GM12878 (cell line): ENCODE measurements around the gene RXFP4.
"Not testable (repeated sequence)": the region's sequence is repeated elsewhere in the genome, so short reads cannot be mapped to it uniquely, and the experiment has no call there.

Experiments used
- BRCA1 ChIP-seq: IDR thresholded peaks from 2 replicates; pipeline ENCODE4 v1.6.1; 2011; ENCODE audit warnings: low read depth, low read length, improper control_type of control experiment
- CHD4 ChIP-seq: fragments of 200-600 bp; sonication (generic); IDR thresholded peaks from 2 replicates; pipeline ENCODE4 v1.6.1; 2016; ENCODE audit warnings: mild to moderate bottlenecking
- EZH2 ChIP-seq: IDR thresholded peaks from 2 replicates; pipeline ENCODE4 v1.6.1; 2012; ENCODE audit warnings: low read depth, mild to moderate bottlenecking, control low read depth, inconsistent platforms, low read length, borderline replicate concordance; ENCODE audit not compliant: control insufficient read depth
- GABPA ChIP-seq: IDR thresholded peaks from 2 replicates; pipeline ENCODE4 v1.6.1; 2014; ENCODE audit warnings: antibody characterized with exemption, low read depth, mild to moderate bottlenecking, inconsistent platforms
- HDAC2 ChIP-seq: fragments of 200-600 bp; sonication (generic); IDR thresholded peaks from 2 replicates; pipeline ENCODE4 v1.6.1; 2017
- NR2F1 ChIP-seq: fragments of 450-650 bp; conservative IDR thresholded peaks from 2 replicates; pipeline ENCODE4 v1.6.1; 2017; ENCODE audit warnings: mild to moderate bottlenecking
- POLR2A ChIP-seq: IDR thresholded peaks from 2 replicates; pipeline ENCODE4 v1.6.1; 2011; ENCODE audit warnings: low read depth, mild to moderate bottlenecking, low read length
- POLR2AphosphoS5 ChIP-seq: IDR thresholded peaks from 2 replicates; pipeline ENCODE4 v1.6.1; 2011; ENCODE audit warnings: mild to moderate bottlenecking, low read length, inconsistent platforms
- RBBP5 ChIP-seq: fragments of 200-600 bp; sonication (generic); conservative IDR thresholded peaks from 2 replicates; pipeline ENCODE4 v1.6.1; 2016
- SPI1 ChIP-seq: IDR thresholded peaks from 2 replicates; pipeline ENCODE4 v1.6.1; 2011; ENCODE audit warnings: low read depth, mild to moderate bottlenecking, low read length, moderate library complexity, borderline replicate concordance; ENCODE audit not compliant: insufficient read depth
- SRF ChIP-seq, 2 experiments: IDR thresholded peaks; 2 replicates each; pipeline ENCODE4 v1.6.1; 2011; ENCODE audit warnings: low read depth in 2 of 2, low read length in 2 of 2, mild to moderate bottlenecking in 1 of 2, moderate library complexity in 1 of 2
- ZSCAN29 ChIP-seq: fragments of 450-650 bp; IDR thresholded peaks from 2 replicates; pipeline ENCODE4 v1.6.1; 2017; ENCODE audit warnings: mild to moderate bottlenecking, moderate library complexity
- TF ChIP-seq, protein P1 (sequence below), 3 experiments: IDR thresholded peaks in 2 of 3; conservative IDR thresholded peaks in 1 of 3; 2 replicates each; pipeline ENCODE4 v1.5.1; 2011; ENCODE audit warnings: low read depth in 3 of 3, low read length in 3 of 3, mild to moderate bottlenecking in 3 of 3, control low read depth in 2 of 3, moderate library complexity in 2 of 3, inconsistent platforms in 1 of 3, mixed read lengths in 1 of 3; ENCODE audit not compliant: control insufficient read depth in 2 of 3, insufficient read depth in 1 of 3; ENCODE audit errors: extremely low read depth in 1 of 3
- TF ChIP-seq, protein P2 (sequence below): fragments of 450-650 bp; formaldehyde crosslinking; IDR thresholded peaks from 2 replicates; pipeline ENCODE4 v1.5.0; 2022; ENCODE audit warnings: mild to moderate bottlenecking, missing genetic modification characterization

- TF ChIP-seq, protein P1, sequence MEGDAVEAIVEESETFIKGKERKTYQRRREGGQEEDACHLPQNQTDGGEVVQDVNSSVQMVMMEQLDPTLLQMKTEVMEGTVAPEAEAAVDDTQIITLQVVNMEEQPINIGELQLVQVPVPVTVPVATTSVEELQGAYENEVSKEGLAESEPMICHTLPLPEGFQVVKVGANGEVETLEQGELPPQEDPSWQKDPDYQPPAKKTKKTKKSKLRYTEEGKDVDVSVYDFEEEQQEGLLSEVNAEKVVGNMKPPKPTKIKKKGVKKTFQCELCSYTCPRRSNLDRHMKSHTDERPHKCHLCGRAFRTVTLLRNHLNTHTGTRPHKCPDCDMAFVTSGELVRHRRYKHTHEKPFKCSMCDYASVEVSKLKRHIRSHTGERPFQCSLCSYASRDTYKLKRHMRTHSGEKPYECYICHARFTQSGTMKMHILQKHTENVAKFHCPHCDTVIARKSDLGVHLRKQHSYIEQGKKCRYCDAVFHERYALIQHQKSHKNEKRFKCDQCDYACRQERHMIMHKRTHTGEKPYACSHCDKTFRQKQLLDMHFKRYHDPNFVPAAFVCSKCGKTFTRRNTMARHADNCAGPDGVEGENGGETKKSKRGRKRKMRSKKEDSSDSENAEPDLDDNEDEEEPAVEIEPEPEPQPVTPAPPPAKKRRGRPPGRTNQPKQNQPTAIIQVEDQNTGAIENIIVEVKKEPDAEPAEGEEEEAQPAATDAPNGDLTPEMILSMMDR (IDR thresholded peaks at IDR 0.05 in 2 of 3, conservative IDR thresholded peaks at IDR 0.05 in 1 of 3; ENCODE audit: control insufficient read depth in 2 of 3, extremely low read depth in 1 of 3, insufficient read depth in 1 of 3, low read depth in 3 of 3, low read length in 3 of 3) = not testable (repeated sequence)
- TF ChIP-seq HDAC2; SRF (IDR thresholded peaks at IDR 0.05; ENCODE audit: low read depth in 2 of 2, low read length in 2 of 2); CHD4; POLR2AphosphoS5; GABPA; SPI1; BRCA1; RBBP5; ZSCAN29; NR2F1; EZH2; POLR2A: not testable (repeated sequence)
- TF ChIP-seq, protein P2, sequence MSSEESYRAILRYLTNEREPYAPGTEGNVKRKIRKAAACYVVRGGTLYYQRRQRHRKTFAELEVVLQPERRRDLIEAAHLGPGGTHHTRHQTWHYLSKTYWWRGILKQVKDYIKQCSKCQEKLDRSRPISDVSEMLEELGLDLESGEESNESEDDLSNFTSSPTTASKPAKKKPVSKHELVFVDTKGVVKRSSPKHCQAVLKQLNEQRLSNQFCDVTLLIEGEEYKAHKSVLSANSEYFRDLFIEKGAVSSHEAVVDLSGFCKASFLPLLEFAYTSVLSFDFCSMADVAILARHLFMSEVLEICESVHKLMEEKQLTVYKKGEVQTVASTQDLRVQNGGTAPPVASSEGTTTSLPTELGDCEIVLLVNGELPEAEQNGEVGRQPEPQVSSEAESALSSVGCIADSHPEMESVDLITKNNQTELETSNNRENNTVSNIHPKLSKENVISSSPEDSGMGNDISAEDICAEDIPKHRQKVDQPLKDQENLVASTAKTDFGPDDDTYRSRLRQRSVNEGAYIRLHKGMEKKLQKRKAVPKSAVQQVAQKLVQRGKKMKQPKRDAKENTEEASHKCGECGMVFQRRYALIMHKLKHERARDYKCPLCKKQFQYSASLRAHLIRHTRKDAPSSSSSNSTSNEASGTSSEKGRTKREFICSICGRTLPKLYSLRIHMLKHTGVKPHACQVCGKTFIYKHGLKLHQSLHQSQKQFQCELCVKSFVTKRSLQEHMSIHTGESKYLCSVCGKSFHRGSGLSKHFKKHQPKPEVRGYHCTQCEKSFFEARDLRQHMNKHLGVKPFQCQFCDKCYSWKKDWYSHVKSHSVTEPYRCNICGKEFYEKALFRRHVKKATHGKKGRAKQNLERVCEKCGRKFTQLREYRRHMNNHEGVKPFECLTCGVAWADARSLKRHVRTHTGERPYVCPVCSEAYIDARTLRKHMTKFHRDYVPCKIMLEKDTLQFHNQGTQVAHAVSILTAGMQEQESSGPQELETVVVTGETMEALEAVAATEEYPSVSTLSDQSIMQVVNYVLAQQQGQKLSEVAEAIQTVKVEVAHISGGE = not testable (repeated sequence)
Measured at GRCh38 chr1:155930725-155931124, 10.7 kb upstream of the RXFP4 start.
